Nephron progenitor cell (in vitro differentiated cells): ENCODE data around the gene SGMS1.

Experiments
- DNase-seq: peaks from one replicate; pipeline ENCODE4 v3.0.0; 2021
- H3K27ac Mint-ChIP-seq: 2 replicates; pipeline ENCODE4 v1.8.0; 2021; ENCODE audit warnings: mild to moderate bottlenecking, moderate library complexity, mixed read lengths
- H3K27me3 Mint-ChIP-seq: 2 replicates; pipeline ENCODE4 v1.8.0; 2021; ENCODE audit warnings: mild to moderate bottlenecking, low read depth, mixed read lengths; ENCODE audit not compliant: poor library complexity
- H3K36me3 Mint-ChIP-seq: 2 replicates; pipeline ENCODE4 v1.8.0; 2021; ENCODE audit warnings: low read depth, mixed read lengths
- H3K4me1 Mint-ChIP-seq: 2 replicates; pipeline ENCODE4 v1.8.0; 2021; ENCODE audit warnings: mixed read lengths
- H3K4me3 Mint-ChIP-seq: 2 replicates; pipeline ENCODE4 v1.8.0; 2021; ENCODE audit warnings: mild to moderate bottlenecking, moderate library complexity, mixed read lengths
- H3K9me3 Mint-ChIP-seq: 2 replicates; pipeline ENCODE4 v1.8.0; 2021; ENCODE audit warnings: mild to moderate bottlenecking, moderate library complexity, mixed read lengths
- CTCF ChIP-seq: fragments of 200-600 bp; sonication (generic); IDR thresholded peaks from 2 replicates; pipeline ENCODE4 v1.5.0; 2021; ENCODE audit warnings: antibody characterized with exemption

Gene SGMS1

GRCh38 chr10:50316174-50316573 lies 307.6 kb downstream of the SGMS1 start:
- no peaks in the 10 kb centered on the region for H3K9me3 Mint-ChIP-seq
- H3K27me3 Mint-ChIP-seq = no peaks in the 10 kb centered on the region
- H3K36me3 Mint-ChIP-seq = peaks cover 5% of the 10 kb centered on the region
- no peak overlapping the region for H3K4me3 Mint-ChIP-seq
- H3K27ac Mint-ChIP-seq = no peak overlapping the region
- DNase-seq = no peak
- H3K4me1 Mint-ChIP-seq = no peaks in the 10 kb centered on the region
- TF ChIP-seq CTCF = no peak

GRCh38 chr10:50315424-50315823 lies 308.3 kb downstream of the SGMS1 start:
- peaks cover 9% of the 10 kb centered on the region for H3K36me3 Mint-ChIP-seq
- H3K9me3 Mint-ChIP-seq = no peaks in the 10 kb centered on the region
- no peak overlapping the region for H3K4me3 Mint-ChIP-seq
- no peak for DNase-seq
- no peaks in the 10 kb centered on the region for H3K4me1 Mint-ChIP-seq
- no peak for TF ChIP-seq CTCF
- H3K27me3 Mint-ChIP-seq = no peaks in the 10 kb centered on the region
- no peak overlapping the region for H3K27ac Mint-ChIP-seq

GRCh38 chr10:50314169-50315071 lies 309.3 kb downstream of the SGMS1 start:
- no peak for TF ChIP-seq CTCF
- no peak overlapping the region for H3K27ac Mint-ChIP-seq
- no peaks in the 10 kb centered on the region for H3K27me3 Mint-ChIP-seq
- peaks cover 9% of the 10 kb centered on the region for H3K36me3 Mint-ChIP-seq
- H3K4me1 Mint-ChIP-seq = no peaks in the 10 kb centered on the region
- H3K9me3 Mint-ChIP-seq = no peaks in the 10 kb centered on the region
- no peak overlapping the region for H3K4me3 Mint-ChIP-seq
- DNase-seq = no peak

GRCh38 chr10:50312464-50313437 lies 311.0 kb downstream of the SGMS1 start:
- Mint-ChIP-seq H3K36me3 (peaks cover 9% of the 10 kb centered on the region), H3K27me3 (no peaks in the 10 kb centered on the region), H3K4me3 (no peak overlapping the region), H3K27ac (no peak overlapping the region), H3K4me1 (no peaks in the 10 kb centered on the region), H3K9me3 (no peaks in the 10 kb centered on the region)
- no peak for TF ChIP-seq CTCF
- no peak for DNase-seq

GRCh38 chr10:50310560-50311174 lies 313.1 kb downstream of the SGMS1 start:
- no peaks in the 10 kb centered on the region for H3K9me3 Mint-ChIP-seq
- H3K27me3 Mint-ChIP-seq = no peaks in the 10 kb centered on the region
- peaks cover 9% of the 10 kb centered on the region for H3K36me3 Mint-ChIP-seq
- DNase-seq = peak; percentile 30
- H3K4me1 Mint-ChIP-seq = no peaks in the 10 kb centered on the region
- TF ChIP-seq CTCF = peak; percentile 47
- H3K4me3 Mint-ChIP-seq = no peak overlapping the region
- no peak overlapping the region for H3K27ac Mint-ChIP-seq
